Measurements from ENCODE around the gene ARFGAP1. TPM values are rescaled to one million over a fixed set of nuclear protein-coding genes. Genes with fewer than 3 reads are reported as not detected.

The ARFGAP1 gene
- total and polyA plus RNA-seq, 2 of the 8 experiments (the other 6 are each of a cell fraction or from before 2014, with no cell fraction given): 93.7 to 100 TPM

GRCh38 chr20:63330084-63330760, 57.6 kb downstream of the ARFGAP1 start (continued):
- no peak for TF ChIP-seq CTBP2 (IDR thresholded peaks at IDR 0.05; ENCODE audit: borderline replicate concordance, insufficient read depth, insufficient read length, low read length)
